Trophoblast cell (in vitro differentiated cells and primary cell): ENCODE data around the gene OR5D14.

Experiments used
- DNase-seq, 2 donors: peaks; one replicate each; pipeline ENCODE4 v3.0.0-alpha.2; 2016
- H2AFZ ChIP-seq: 2 replicates; pipeline ENCODE4 v1.6.1; 2013; ENCODE audit warnings: low read length, moderate library complexity, mild to moderate bottlenecking; ENCODE audit not compliant: insufficient read depth, poor library complexity
- H2AK5ac ChIP-seq: 2 replicates; pipeline ENCODE4 v1.6.1; 2013; ENCODE audit warnings: mild to moderate bottlenecking, low read length
- H2BK120ac ChIP-seq: 2 replicates; pipeline ENCODE4 v1.6.1; 2013; ENCODE audit warnings: low read length, mild to moderate bottlenecking, moderate library complexity; ENCODE audit not compliant: insufficient read depth, poor library complexity
- H2BK12ac ChIP-seq: 2 replicates; pipeline ENCODE4 v1.6.1; 2013; ENCODE audit warnings: mild to moderate bottlenecking, low read length, moderate library complexity
- H2BK5ac ChIP-seq: 2 replicates; pipeline ENCODE4 v1.6.1; 2013; ENCODE audit warnings: low read length, low read depth, moderate library complexity, mild to moderate bottlenecking; ENCODE audit not compliant: poor library complexity
- H3K14ac ChIP-seq: 2 replicates; pipeline ENCODE4 v1.6.1; 2013; ENCODE audit warnings: mild to moderate bottlenecking, low read length
- H3K18ac ChIP-seq: 2 replicates; pipeline ENCODE4 v1.6.1; 2013; ENCODE audit warnings: mild to moderate bottlenecking, low read length
- H3K23ac ChIP-seq: 2 replicates; pipeline ENCODE4 v1.6.1; 2013; ENCODE audit warnings: low read length
- H3K27ac ChIP-seq: 2 replicates; pipeline ENCODE4 v1.5.1; 2013; ENCODE audit warnings: low read depth, mild to moderate bottlenecking, inconsistent platforms, low read length, moderate library complexity
- H3K27me3 ChIP-seq: 2 replicates; pipeline ENCODE4 v1.6.1; 2013; ENCODE audit warnings: inconsistent platforms, mild to moderate bottlenecking, low read length, moderate library complexity; ENCODE audit not compliant: insufficient read depth
- H3K36me3 ChIP-seq, 2 experiments: 1 replicate in 1 of 2; 2 replicates in 1 of 2; pipeline ENCODE4 v1.6.1; 2013; ENCODE audit warnings: low read length in 2 of 2, mild to moderate bottlenecking in 2 of 2, moderate library complexity in 1 of 2; ENCODE audit not compliant: insufficient read depth in 2 of 2, control insufficient read depth in 1 of 2
- H3K4ac ChIP-seq: 2 replicates; pipeline ENCODE4 v1.6.1; 2013; ENCODE audit warnings: low read depth, mild to moderate bottlenecking, low read length, moderate library complexity
- H3K4me1 ChIP-seq, 2 experiments: 1 replicate in 1 of 2; 2 replicates in 1 of 2; pipeline ENCODE4 v1.6.1; 2013; ENCODE audit warnings: low read length in 2 of 2, mild to moderate bottlenecking in 2 of 2, moderate library complexity in 1 of 2; ENCODE audit not compliant: insufficient read depth in 2 of 2, control insufficient read depth in 1 of 2
- H3K4me2 ChIP-seq: 2 replicates; pipeline ENCODE4 v1.6.1; 2013; ENCODE audit warnings: inconsistent platforms, mild to moderate bottlenecking, low read length, moderate library complexity
- H3K4me3 ChIP-seq: 2 replicates; pipeline ENCODE4 v1.5.1; 2013; ENCODE audit warnings: mild to moderate bottlenecking, low read depth, low read length, inconsistent platforms
- H3K79me1 ChIP-seq: one replicate; pipeline ENCODE4 v1.6.1; 2013; ENCODE audit warnings: low read length
- H3K79me2 ChIP-seq: 2 replicates; pipeline ENCODE4 v1.6.1; 2013; ENCODE audit warnings: low read length, mild to moderate bottlenecking; ENCODE audit not compliant: control insufficient read depth, insufficient read depth, poor library complexity
- H3K9ac ChIP-seq: 2 replicates; pipeline ENCODE4 v1.6.1; 2013; ENCODE audit warnings: mild to moderate bottlenecking, low read length
- H3K9me3 ChIP-seq: 2 replicates; pipeline ENCODE4 v1.6.1; 2013; ENCODE audit warnings: low read depth, mild to moderate bottlenecking, control low read depth, inconsistent platforms, low read length; ENCODE audit not compliant: insufficient read depth
- H4K12ac ChIP-seq: 2 replicates; pipeline ENCODE4 v1.6.1; 2013; ENCODE audit warnings: low read depth, mild to moderate bottlenecking, low read length, moderate library complexity
- H4K8ac ChIP-seq: 2 replicates; pipeline ENCODE4 v1.6.1; 2013; ENCODE audit warnings: low read depth, mild to moderate bottlenecking, low read length, moderate library complexity
- H4K91ac ChIP-seq: one replicate; pipeline ENCODE4 v1.6.1; 2013; ENCODE audit warnings: low read depth, mild to moderate bottlenecking, low read length, moderate library complexity
- WGBS: extraction: QIAGEN DNeasy Blood & Tissue Kit; methylation state at CpG from one replicate; pipeline ENCODE4 v1.1.7; 2013; ENCODE audit warnings: missing lambda C conversion rate; ENCODE audit not compliant: insufficient read length, insufficient coverage; ENCODE audit errors: extremely low coverage; 5-methylcytosine and 5-hydroxymethylcytosine counted together

The OR5D14 gene

GRCh38 chr11:55838452-55838851, 43.1 kb downstream of the OR5D14 start, which contains the start of gene OR5D16:
Gene OR5D16, plus strand, starts transcription at chr11:55838752. Its CDS starts 0 bp downstream, at chr11:55838752.
- H3K4me1 ChIP-seq = no peaks in the 10 kb centered on the region
- no CpG with 5 or more reads among the region's 3 CpGs for WGBS
- no peak within 1 kb of the TSS for H2AK5ac ChIP-seq
- no peak within 1 kb of the TSS for H3K23ac ChIP-seq
- no peak within 1 kb of the TSS for H3K14ac ChIP-seq
- no peak within 1 kb of the TSS for H3K18ac ChIP-seq
- no peaks in the 10 kb centered on the region for H3K79me1 ChIP-seq
- no peak within 1 kb of the TSS for H3K4me3 ChIP-seq
- H2BK12ac ChIP-seq = no peak within 1 kb of the TSS
- H4K91ac ChIP-seq = no peak within 1 kb of the TSS
- H2AFZ ChIP-seq = no peak within 1 kb of the TSS
- H4K12ac ChIP-seq = no peak within 1 kb of the TSS
- no peak within 1 kb of the TSS for H3K4ac ChIP-seq
- H4K8ac ChIP-seq = no peak within 1 kb of the TSS
- H2BK120ac ChIP-seq = no peak within 1 kb of the TSS
- no peak within 1 kb of the TSS for H3K9ac ChIP-seq
- H3K36me3 ChIP-seq = no peaks in the 10 kb centered on the region
- H3K27ac ChIP-seq = no peak within 1 kb of the TSS
- peaks cover 5% of the 10 kb centered on the region for H3K9me3 ChIP-seq
- no peak for DNase-seq
- H2BK5ac ChIP-seq = no peak within 1 kb of the TSS
- H3K27me3 ChIP-seq = no peaks in the 10 kb centered on the region
- H3K4me2 ChIP-seq = no peak within 1 kb of the TSS
- no peaks in the 10 kb centered on the region for H3K79me2 ChIP-seq
